ENCODE data around the gene CD300LD. TPM values are rescaled to one million over a fixed set of nuclear protein-coding genes. Genes with fewer than 3 reads are reported as not detected.

CD300LD gene
- total RNA-seq, 1 experiment from 2014 or later, result not detected

- no peak for DNase-seq
- no peaks in the 10 kb centered on the region for H3K4me1 ChIP-seq (replicated peaks; ENCODE audit: insufficient read depth)
- H3K4me3 ChIP-seq, result no peak overlapping the region
- no peaks in the 10 kb centered on the region for H3F3A ChIP-seq (ENCODE audit: insufficient read depth, low read depth)
- BruUV-seq (replicated peaks), result no TSS peak
- no peaks in the 10 kb centered on the region for H3K9me2 ChIP-seq (ENCODE audit: insufficient read depth)
- intact Hi-C loops (cut with micrococcal nuclease; ENCODE audit: unreplicated experiment), result no loop called here
- ChIA-PET POLR2A (ENCODE audit: unreplicated experiment) (no interaction called here), CTCF (no interaction called here)
- H3K36me3 ChIP-seq (ENCODE audit: low read depth), result no peaks in the 10 kb centered on the region
- H3K9me3 ChIP-seq (ENCODE audit: insufficient read depth, low read depth), result no peaks in the 10 kb centered on the region
- H3K27me3 ChIP-seq (ENCODE audit: insufficient read depth, low read depth), result peaks cover 98% of the 10 kb centered on the region
- H3K27ac ChIP-seq, result no peak overlapping the region
- no peak overlapping the region for H3K4me2 ChIP-seq
- TF ChIP-seq CTCF (conservative IDR thresholded peaks at IDR 0.05), result no peak
- no peaks in the 10 kb centered on the region for H4K20me1 ChIP-seq (ENCODE audit: insufficient read depth)
- H2AFZ ChIP-seq, result no peak overlapping the region
- H3K79me2 ChIP-seq (ENCODE audit: low read depth), result no peaks in the 10 kb centered on the region
These were observed 27.1 kb upstream of the CD300LD start for GRCh38 chr17:74619077-74619673.

- DNase-seq, result no peak
- Histone ChIP-seq H3K4me2 (no peak overlapping the region), H3K4me3 (no peak overlapping the region), H3K9me3 (ENCODE audit: insufficient read depth, low read depth) (no peaks in the 10 kb centered on the region), H2AFZ (no peak overlapping the region), H3K9me2 (ENCODE audit: insufficient read depth) (no peaks in the 10 kb centered on the region), H3K27me3 (ENCODE audit: insufficient read depth, low read depth) (peaks cover 98% of the 10 kb centered on the region), H3K79me2 (ENCODE audit: low read depth) (no peaks in the 10 kb centered on the region), H3K36me3 (ENCODE audit: low read depth) (no peaks in the 10 kb centered on the region), H3K4me1 (replicated peaks; ENCODE audit: insufficient read depth) (no peaks in the 10 kb centered on the region), H4K20me1 (ENCODE audit: insufficient read depth) (no peaks in the 10 kb centered on the region), H3F3A (ENCODE audit: insufficient read depth, low read depth) (no peaks in the 10 kb centered on the region), H3K27ac (no peak overlapping the region)
- no peak for TF ChIP-seq EZH2 (IDR thresholded peaks at IDR 0.05; ENCODE audit: low read depth)
- TF ChIP-seq CTCF (conservative IDR thresholded peaks at IDR 0.05), result no peak
- ChIA-PET POLR2A (ENCODE audit: unreplicated experiment) (no interaction called here), CTCF (no interaction called here)
- intact Hi-C loops (cut with micrococcal nuclease; ENCODE audit: unreplicated experiment), result no loop called here
- no TSS peak for BruUV-seq (replicated peaks)
These were observed 26.4 kb upstream of the CD300LD start for GRCh38 chr17:74618451-74618850.

GRCh38 chr17:74616696-74617095 lies 24.6 kb upstream of the CD300LD start:
- CTCF ChIA-PET, result no interaction called here
- no peaks in the 10 kb centered on the region for H3K9me3 ChIP-seq (ENCODE audit: insufficient read depth, low read depth)
- no peak overlapping the region for H3K4me2 ChIP-seq
- no peaks in the 10 kb centered on the region for H3F3A ChIP-seq (ENCODE audit: insufficient read depth, low read depth)
- no peaks in the 10 kb centered on the region for H3K4me1 ChIP-seq (replicated peaks; ENCODE audit: insufficient read depth)
- no peak overlapping the region for H3K4me3 ChIP-seq
- peaks cover 98% of the 10 kb centered on the region for H3K27me3 ChIP-seq (ENCODE audit: insufficient read depth, low read depth)
- no peaks in the 10 kb centered on the region for H4K20me1 ChIP-seq (ENCODE audit: insufficient read depth)
- no TSS peak for BruUV-seq (replicated peaks)
- H2AFZ ChIP-seq, result no peak overlapping the region
- no peaks in the 10 kb centered on the region for H3K9me2 ChIP-seq (ENCODE audit: insufficient read depth)
- no peak for TF ChIP-seq EZH2 (IDR thresholded peaks at IDR 0.05; ENCODE audit: low read depth)
- no peak for TF ChIP-seq CTCF (conservative IDR thresholded peaks at IDR 0.05)
- intact Hi-C loops (cut with micrococcal nuclease; ENCODE audit: unreplicated experiment), result no loop called here
- DNase-seq, result no peak
- H3K79me2 ChIP-seq (ENCODE audit: low read depth), result no peaks in the 10 kb centered on the region
- POLR2A ChIA-PET (ENCODE audit: unreplicated experiment), result no interaction called here
- no peaks in the 10 kb centered on the region for H3K36me3 ChIP-seq (ENCODE audit: low read depth)
- H3K27ac ChIP-seq, result no peak overlapping the region
